GM18511 (cell line): ENCODE data around the gene FSD2.
"Not testable (repeated sequence)": the region's sequence is repeated elsewhere in the genome, so short reads cannot be mapped to it uniquely, and the experiment has no call there.

Experiments
- ATAC-seq: cut with Tn5 transposase; IDR thresholded peaks from one replicate; pipeline ENCODE4 v1.9.1; 2021; ENCODE audit warnings: mild to moderate bottlenecking, moderate library complexity; ENCODE audit not compliant: unreplicated experiment

Gene FSD2

GRCh38 chr15:82793737-82794136 lies 12.1 kb downstream of the FSD2 start:
- ATAC-seq, result no peak

GRCh38 chr15:82792068-82792467 lies 13.8 kb downstream of the FSD2 start:
- no peak for ATAC-seq

- ATAC-seq, result no peak
These were observed 15.5 kb downstream of the FSD2 start for GRCh38 chr15:82790321-82790720.

GRCh38 chr15:82789491-82789890 lies 16.4 kb downstream of the FSD2 start:
- ATAC-seq, result no peak

GRCh38 chr15:82788496-82788895 lies 17.4 kb downstream of the FSD2 start:
- no peak for ATAC-seq

GRCh38 chr15:82781349-82781748 lies 24.5 kb downstream of the FSD2 start:
- ATAC-seq, result no peak

GRCh38 chr15:82778755-82779154 lies 27.1 kb downstream of the FSD2 start:
- no peak for ATAC-seq

GRCh38 chr15:82774496-82774895 lies 31.4 kb downstream of the FSD2 start:
- no peak for ATAC-seq

GRCh38 chr15:82771789-82772607 lies 33.9 kb downstream of the FSD2 start:
- no peak for ATAC-seq

- no peak for ATAC-seq
These were observed 37.3 kb downstream of the FSD2 start for GRCh38 chr15:82768414-82769054.

GRCh38 chr15:82767163-82767829 lies 38.6 kb downstream of the FSD2 start:
- ATAC-seq, result no peak

- not testable (repeated sequence) for ATAC-seq
These were observed 39.7 kb downstream of the FSD2 start for GRCh38 chr15:82766201-82766600.

GRCh38 chr15:82764740-82765139 lies 41.1 kb downstream of the FSD2 start:
- ATAC-seq, result no peak

GRCh38 chr15:82764117-82764490 lies 41.8 kb downstream of the FSD2 start:
- no peak for ATAC-seq

- ATAC-seq, result no peak
These were observed 42.3 kb downstream of the FSD2 start for GRCh38 chr15:82763361-82764116.

GRCh38 chr15:82751308-82751707 lies 54.6 kb downstream of the FSD2 start:
- no peak for ATAC-seq

- peak; percentile 49 for ATAC-seq
These were observed 55.1 kb downstream of the FSD2 start for GRCh38 chr15:82750831-82751180.

GRCh38 chr15:82749951-82750830 lies 55.7 kb downstream of the FSD2 start:
- ATAC-seq, result peak; percentile 93

GRCh38 chr15:82748315-82748714 lies 57.6 kb downstream of the FSD2 start:
- no peak for ATAC-seq

GRCh38 chr15:82743810-82744209 lies 62.1 kb downstream of the FSD2 start:
- no peak for ATAC-seq
